Measurements from ENCODE around the gene NPAS2.

NPAS2 gene

DNA sequence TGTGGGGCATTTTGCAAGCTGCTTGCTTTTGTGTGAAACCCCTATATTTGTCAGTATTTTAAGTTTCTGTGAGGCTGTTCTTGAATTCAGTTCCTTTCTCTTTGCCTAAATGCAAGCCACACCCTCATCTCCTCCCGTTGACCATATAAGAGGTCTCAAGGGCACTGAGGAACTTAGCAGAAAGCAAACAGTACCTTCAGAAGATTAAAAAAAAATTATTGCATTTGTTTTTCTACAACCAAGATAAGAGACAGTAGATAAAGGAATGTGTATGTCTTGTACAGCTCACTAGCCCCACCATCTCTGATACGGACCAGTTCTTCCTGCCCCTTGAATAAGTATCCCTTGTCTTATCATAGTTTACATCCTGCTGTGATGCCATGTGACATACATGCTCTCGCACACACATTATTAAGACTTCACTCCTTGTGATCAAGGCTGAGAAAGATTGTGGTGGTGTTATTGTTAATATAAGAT is 64.2 kb downstream of the NPAS2 start:
- no peak for DNase-seq (ENCODE audit: low read depth in 2 of 2)

- no peak for DNase-seq (ENCODE audit: low read depth in 2 of 2)
These were observed 66.1 kb downstream of the NPAS2 start for GRCh38 chr2:100886085-100886484.

DNA sequence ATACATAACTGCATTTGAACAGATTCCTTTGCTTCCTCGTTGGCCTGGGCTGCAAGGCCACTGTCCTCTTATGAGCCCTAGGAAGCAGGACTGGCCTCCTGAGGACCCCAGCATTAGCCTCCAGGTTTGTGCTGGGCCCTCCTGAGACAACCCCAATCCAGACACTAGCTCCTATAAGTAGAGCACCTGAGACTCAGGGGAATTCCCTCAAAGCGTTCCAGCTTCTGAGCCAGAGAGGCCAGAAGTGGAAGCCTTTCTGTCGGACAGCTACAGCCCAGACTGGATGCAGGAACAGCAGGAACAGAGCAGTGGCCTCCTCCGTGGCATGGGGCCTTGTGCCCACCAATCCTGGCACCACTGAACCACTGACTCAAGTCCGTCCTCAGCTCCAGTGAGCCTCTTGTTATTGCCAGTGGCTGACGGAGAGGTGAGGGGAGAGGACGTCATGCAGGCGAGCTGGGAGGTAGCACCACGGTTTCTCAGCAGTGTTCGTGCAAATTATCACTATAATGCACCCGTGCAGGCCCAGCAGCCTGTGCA is 67.2 kb downstream of the NPAS2 start:
- DNase-seq (ENCODE audit: low read depth in 2 of 2) = no peak

DNA sequence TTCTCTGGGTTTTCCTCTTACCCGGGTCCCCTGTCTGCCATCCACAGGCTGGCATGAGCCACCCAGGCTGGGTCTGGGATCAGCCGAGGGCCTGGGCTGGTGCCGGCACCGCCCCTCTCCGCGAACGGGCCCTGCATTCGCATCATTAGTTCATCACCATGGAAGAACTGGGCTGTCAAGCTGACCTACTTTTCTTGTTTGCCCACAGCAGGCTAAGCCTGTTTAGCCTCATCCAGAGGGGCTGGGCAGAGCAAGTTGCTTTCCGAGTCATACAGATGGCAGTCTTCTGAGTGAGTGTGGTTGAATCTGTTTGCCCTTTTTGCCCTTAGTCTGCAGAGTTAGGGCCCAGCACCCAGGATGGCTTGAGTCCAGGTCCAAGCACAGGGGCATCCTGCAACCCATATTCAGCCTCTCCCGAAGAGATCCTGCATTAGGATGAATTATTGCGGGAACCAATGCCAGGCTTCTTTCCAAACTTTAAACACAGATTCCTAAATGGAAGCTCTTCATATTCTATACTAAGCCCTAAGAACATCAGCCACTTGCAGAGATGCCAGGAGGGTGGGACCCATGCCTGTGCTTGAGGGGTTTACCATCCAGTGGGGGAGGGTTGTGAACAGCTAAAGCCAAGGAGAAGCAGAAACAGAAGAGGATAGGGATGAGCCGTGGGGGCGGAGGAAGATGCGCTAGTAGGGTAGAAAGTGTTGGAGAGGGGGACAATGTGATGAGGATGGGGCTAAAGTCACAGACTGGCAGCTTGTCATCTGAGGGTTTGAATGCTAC is 68.0 kb downstream of the NPAS2 start:
- DNase-seq (ENCODE audit: low read depth in 2 of 2) = no peak

DNA sequence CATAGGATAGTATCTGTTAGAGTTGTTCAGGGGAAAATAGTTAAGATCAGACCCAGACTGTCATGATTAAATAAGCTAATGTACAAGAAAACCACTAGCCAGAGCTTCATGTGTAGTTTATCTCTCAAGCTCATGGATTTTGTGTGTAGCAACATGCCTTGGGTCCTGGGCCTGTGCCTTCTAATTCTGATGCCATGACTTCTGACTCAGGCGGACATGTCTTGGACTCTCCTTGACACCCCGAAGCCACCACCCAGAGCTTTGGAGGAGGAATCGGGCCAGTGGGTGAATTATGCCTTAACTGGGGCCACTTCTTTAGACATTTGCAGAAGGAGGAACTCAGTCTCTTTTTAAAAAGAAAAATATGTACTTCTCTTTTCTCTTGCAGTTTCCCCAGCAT is 68.7 kb downstream of the NPAS2 start:
- DNase-seq (ENCODE audit: low read depth in 2 of 2) = no peak

DNA sequence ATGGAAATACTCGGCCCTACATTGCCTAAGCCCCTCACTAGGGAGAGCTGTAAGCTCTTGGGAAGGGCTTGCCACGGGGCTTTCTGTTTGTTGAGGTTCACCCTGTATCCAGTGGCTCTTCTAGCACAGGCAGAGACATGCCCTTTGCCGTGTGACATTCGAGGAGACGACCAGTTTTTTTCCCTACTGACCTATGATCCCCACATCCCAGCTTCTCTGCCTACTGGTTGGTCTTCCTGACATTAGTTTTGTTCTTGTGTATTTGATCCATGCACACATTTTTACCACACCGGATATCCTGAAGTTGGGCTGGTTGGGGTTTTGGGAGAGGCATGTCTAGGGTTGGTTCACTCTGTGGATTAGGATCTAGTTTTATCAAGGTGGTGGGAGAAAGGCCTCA is 69.3 kb downstream of the NPAS2 start:
- no peak for DNase-seq (ENCODE audit: low read depth in 2 of 2)

- no peak for DNase-seq (ENCODE audit: low read depth in 2 of 2)
These were observed 72.1 kb downstream of the NPAS2 start for GRCh38 chr2:100891906-100892642.

DNA sequence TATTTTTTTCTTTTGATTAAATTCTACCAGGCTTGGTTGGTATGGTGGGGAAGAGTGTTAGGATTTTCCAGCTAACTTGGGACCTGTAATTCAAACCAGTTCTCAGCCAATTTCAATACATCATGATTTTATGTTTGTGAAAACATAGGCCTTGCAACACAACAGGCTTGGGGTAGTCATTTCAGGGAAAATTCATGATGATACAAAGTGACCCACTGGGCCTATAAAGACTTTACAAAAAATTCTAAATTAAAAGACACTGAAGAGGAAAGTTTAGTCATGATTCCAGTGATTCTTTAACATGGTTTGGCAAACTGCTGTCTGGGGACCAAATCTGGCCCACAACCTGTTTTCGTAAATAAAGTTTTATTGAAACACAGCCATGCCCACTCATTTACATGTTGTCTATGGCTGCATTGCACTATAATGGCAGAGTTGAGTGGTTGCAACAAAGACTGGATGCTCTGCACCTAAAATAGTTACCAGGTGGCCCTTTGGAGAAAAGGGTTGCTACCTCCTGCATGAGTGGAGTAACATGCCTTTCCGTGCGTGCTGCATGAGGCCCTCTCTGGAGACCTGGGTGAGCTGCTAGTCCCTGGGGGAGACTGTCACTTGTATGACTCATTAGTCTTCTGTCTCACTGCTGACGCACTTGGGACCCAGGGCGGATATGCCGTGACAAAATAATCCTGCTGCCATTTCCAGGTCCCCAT is 73.6 kb downstream of the NPAS2 start:
- no peak for DNase-seq (ENCODE audit: low read depth in 2 of 2)

DNA sequence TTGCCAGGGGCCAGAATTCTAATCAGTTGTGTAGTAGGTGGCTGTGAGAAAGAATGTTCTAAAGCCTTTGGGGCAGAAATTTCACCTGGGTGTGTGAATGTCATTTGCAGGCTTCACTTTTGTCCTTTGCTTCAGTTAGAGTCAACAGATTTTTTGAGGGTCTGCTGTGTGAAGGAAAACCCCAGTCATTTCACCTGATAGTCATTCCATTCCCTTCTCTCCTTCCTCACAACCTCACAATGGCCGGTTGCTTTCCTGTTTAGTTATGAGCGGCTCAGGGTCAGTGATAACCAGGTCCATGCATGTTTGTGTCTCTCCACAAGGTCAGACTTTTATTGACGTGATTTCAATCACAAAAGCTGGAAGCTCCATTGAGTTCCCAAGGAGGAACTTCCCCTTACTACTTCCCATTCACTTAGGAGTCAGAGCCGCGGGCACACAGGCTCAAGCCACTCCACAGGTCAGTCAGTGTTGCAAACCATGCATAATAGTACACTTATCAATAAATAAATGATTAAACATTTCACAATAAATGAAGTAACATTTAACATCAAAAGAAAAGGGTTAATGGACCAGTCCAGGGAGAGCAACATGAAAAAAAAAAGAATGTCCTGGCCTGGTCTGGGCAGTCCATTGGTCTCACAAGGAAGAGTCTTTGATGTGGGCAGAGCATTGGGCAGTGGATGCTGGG is 74.3 kb downstream of the NPAS2 start:
- no peak for DNase-seq (ENCODE audit: low read depth in 2 of 2)

GRCh38 chr2:100894796-100895156 is 74.8 kb downstream of the NPAS2 start:
- no peak for DNase-seq (ENCODE audit: low read depth in 2 of 2)

- no peak for DNase-seq (ENCODE audit: low read depth in 2 of 2)
These were observed 75.5 kb downstream of the NPAS2 start for GRCh38 chr2:100895402-100895801.

GRCh38 chr2:100895934-100896685 is 76.2 kb downstream of the NPAS2 start:
- no peak for DNase-seq (ENCODE audit: low read depth in 2 of 2)

DNA sequence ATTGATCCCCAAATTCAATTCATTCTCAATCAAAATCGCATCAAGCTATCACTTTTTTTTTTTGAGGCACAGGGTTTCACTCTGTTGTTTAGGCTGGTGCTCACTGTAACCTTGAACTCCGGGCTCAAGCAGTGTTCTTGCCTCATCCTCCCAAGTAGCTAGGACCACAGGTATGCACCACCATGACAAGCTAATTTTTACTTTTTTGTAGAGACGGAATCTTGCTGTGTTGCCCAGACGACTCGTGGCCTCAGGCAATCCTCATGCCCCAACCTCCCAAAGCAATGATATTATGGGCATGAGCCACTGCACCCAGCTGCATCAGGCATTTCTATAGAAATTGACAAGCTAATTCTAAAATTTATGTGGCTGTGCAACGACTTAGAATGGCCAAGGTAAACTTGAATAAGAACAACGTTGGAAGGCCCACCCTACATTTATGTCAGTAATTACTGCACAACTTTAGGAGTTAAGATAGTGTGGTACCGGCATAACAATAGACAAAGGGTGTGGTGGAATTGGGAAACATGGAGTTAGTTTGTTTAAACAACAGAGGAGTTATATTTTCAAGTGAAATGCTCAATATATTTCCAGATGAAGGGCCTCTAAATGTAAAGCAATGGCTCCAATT is 78.2 kb downstream of the NPAS2 start:
- no peak for DNase-seq (ENCODE audit: low read depth in 2 of 2)

GRCh38 chr2:100900156-100900795 is 80.3 kb downstream of the NPAS2 start:
- DNase-seq (ENCODE audit: low read depth in 2 of 2) = no peak

DNA sequence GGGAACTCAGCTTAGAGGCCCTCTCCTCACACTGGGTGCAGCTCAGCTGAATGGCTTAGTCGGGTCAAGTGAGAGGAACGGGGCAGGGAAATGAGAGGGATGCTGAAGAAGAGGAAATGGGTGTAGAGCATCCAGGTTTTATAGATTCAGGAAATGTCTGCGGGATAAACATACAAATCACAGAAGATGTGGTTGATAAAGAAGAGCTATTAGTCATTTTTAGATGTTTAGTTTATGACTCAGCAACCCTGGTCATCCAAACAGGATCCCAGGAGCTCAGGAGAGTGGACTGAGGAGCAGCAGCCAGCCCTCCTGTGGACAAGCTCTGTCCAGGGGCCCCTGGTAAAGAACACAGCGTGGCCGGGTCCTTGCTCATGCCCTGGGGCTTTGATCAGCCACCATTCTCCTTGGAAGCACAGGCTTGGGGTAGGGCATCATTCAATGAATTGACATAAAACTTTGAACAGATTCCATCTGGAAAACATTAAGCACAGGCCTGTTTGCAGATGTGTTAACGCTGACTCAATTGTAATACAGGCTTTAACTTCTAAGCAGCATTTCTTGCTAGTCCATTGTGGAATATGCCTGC is 83.0 kb downstream of the NPAS2 start:
- no peak for DNase-seq (ENCODE audit: low read depth in 2 of 2)

GRCh38 chr2:100903534-100904258 is 83.8 kb downstream of the NPAS2 start:
- no peak for DNase-seq (ENCODE audit: low read depth in 2 of 2)

- DNase-seq (ENCODE audit: low read depth in 2 of 2) = no peak
These were observed 85.3 kb downstream of the NPAS2 start for GRCh38 chr2:100905132-100905805.

DNA sequence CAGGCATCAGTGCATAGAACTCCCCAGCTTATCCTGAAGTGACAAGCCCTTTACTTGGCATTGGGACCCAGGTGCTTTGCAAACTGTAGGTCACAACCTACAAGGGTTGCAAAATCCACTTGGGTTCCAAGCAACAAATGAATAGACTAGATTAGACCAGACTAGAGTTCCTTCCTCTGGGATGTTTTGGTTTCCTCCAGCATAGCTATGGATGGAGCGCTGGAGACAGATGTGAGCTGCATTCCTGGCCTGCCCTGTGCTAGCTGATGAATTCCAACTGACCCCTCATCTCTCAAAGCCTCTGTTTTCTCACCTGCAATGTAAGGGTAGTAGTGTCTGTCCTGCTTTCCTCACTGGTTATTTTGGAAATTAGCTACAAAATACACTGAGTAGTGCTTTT is 86.2 kb downstream of the NPAS2 start:
- DNase-seq (ENCODE audit: low read depth in 2 of 2) = no peak

Data from stimulated activated CD4-positive, alpha-beta T cell treated with anti-CD3 and anti-CD28 coated beads, Interleukin-15, amount 100 ng/mL, for 48 hours (primary cell).